Measurements from ENCODE around the gene ARSG. TPM values are rescaled to one million over a fixed set of nuclear protein-coding genes. Genes with fewer than 3 reads are reported as not detected.
A peak's percentile ranks its signal among the peaks of the same experiment; 100 is the strongest.

Gene ARSG
- total and polyA plus RNA-seq, 2 of the 13 experiments (the other 11 are each of a cell fraction or from before 2014, with no cell fraction given), result 3.7 to 15.2 TPM

DNA sequence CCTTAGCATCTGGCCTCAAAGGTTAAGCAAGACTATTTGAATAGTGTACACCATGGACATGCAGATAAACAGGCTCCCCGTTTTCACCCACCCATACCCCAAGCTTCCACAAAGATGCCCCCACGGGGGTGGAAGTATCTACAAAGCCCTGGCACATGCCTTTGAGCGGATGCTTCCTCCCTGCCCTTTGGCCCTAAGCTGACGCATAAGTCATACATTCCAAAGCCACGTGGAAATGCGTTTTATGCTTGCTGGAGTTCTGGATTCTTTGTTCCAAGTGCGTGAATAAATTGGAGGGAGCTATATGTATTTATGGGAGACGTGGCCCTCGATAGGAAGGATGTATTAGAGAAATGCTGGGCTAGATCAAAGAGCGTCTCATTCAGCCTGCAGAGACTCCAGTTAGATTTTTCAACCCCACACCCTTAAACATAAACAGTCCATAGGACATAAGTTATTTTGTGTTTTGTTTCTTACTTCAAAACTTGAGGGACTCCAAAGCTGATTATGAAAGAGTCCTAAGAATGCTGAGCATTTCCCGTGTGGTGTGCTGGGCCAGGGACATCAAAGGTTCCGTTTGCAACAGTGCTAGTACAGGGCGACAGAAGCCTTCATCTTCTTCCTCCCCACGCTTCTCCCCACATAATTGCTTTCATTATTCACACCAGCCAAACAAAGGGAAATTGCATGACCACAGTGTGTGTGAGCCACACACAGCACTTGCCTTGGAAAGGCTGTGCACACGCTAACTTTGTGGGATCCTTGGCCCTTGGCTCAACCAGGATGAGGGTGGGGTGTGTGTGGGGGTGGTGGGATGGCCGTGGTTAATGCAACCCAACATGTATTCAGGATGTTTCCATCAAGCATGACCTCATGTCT lies 92.4 kb downstream of the ARSG start (continued):
- TF ChIP-seq, protein P1, sequence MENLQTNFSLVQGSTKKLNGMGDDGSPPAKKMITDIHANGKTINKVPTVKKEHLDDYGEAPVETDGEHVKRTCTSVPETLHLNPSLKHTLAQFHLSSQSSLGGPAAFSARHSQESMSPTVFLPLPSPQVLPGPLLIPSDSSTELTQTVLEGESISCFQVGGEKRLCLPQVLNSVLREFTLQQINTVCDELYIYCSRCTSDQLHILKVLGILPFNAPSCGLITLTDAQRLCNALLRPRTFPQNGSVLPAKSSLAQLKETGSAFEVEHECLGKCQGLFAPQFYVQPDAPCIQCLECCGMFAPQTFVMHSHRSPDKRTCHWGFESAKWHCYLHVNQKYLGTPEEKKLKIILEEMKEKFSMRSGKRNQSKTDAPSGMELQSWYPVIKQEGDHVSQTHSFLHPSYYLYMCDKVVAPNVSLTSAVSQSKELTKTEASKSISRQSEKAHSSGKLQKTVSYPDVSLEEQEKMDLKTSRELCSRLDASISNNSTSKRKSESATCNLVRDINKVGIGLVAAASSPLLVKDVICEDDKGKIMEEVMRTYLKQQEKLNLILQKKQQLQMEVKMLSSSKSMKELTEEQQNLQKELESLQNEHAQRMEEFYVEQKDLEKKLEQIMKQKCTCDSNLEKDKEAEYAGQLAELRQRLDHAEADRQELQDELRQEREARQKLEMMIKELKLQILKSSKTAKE (CRISPR knock-in tag; IDR thresholded peaks at IDR 0.05; ENCODE audit: borderline replicate concordance), result peak; percentile 79
- TF ChIP-seq ZFP62 (CRISPR knock-in tag; IDR thresholded peaks at IDR 0.05), result no peak
- TF ChIP-seq, protein P2, sequence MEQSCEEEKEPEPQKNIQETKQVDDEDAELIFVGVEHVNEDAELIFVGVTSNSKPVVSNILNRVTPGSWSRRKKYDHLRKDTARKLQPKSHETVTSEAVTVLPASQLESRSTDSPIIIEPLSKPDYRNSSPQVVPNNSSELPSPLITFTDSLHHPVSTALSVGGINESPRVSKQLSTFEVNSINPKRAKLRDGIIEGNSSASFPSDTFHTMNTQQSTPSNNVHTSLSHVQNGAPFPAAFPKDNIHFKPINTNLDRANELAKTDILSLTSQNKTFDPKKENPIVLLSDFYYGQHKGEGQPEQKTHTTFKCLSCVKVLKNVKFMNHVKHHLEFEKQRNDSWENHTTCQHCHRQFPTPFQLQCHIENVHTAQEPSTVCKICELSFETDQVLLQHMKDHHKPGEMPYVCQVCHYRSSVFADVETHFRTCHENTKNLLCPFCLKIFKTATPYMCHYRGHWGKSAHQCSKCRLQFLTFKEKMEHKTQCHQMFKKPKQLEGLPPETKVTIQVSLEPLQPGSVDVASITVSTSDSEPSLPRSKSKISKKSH (CRISPR knock-in tag; IDR thresholded peaks at IDR 0.05; ENCODE audit: borderline replicate concordance), result no peak
- no peak for TF ChIP-seq ZNF282 (IDR thresholded peaks at IDR 0.05; ENCODE audit: partially characterized antibody)
- TF ChIP-seq, protein P3, sequence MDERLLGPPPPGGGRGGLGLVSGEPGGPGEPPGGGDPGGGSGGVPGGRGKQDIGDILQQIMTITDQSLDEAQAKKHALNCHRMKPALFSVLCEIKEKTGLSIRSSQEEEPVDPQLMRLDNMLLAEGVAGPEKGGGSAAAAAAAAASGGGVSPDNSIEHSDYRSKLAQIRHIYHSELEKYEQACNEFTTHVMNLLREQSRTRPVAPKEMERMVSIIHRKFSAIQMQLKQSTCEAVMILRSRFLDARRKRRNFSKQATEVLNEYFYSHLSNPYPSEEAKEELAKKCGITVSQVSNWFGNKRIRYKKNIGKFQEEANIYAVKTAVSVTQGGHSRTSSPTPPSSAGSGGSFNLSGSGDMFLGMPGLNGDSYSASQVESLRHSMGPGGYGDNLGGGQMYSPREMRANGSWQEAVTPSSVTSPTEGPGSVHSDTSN (CRISPR knock-in tag; IDR thresholded peaks at IDR 0.05), result 0 out of 2 replicates have a peak, but pooled peaks have one; percentile 8
- TF ChIP-seq ZNF431 (CRISPR knock-in tag; IDR thresholded peaks at IDR 0.05; ENCODE audit: borderline replicate concordance, low read depth), result peak; percentile 94; the same call in 1 of the 2 replicates
- TF ChIP-seq, protein P4, sequence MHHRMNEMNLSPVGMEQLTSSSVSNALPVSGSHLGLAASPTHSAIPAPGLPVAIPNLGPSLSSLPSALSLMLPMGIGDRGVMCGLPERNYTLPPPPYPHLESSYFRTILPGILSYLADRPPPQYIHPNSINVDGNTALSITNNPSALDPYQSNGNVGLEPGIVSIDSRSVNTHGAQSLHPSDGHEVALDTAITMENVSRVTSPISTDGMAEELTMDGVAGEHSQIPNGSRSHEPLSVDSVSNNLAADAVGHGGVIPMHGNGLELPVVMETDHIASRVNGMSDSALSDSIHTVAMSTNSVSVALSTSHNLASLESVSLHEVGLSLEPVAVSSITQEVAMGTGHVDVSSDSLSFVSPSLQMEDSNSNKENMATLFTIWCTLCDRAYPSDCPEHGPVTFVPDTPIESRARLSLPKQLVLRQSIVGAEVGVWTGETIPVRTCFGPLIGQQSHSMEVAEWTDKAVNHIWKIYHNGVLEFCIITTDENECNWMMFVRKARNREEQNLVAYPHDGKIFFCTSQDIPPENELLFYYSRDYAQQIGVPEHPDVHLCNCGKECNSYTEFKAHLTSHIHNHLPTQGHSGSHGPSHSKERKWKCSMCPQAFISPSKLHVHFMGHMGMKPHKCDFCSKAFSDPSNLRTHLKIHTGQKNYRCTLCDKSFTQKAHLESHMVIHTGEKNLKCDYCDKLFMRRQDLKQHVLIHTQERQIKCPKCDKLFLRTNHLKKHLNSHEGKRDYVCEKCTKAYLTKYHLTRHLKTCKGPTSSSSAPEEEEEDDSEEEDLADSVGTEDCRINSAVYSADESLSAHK (CRISPR knock-in tag; IDR thresholded peaks at IDR 0.05; ENCODE audit: borderline replicate concordance), result peak; percentile 85; the same call in 1 of the 2 replicates
- TF ChIP-seq, protein P5, sequence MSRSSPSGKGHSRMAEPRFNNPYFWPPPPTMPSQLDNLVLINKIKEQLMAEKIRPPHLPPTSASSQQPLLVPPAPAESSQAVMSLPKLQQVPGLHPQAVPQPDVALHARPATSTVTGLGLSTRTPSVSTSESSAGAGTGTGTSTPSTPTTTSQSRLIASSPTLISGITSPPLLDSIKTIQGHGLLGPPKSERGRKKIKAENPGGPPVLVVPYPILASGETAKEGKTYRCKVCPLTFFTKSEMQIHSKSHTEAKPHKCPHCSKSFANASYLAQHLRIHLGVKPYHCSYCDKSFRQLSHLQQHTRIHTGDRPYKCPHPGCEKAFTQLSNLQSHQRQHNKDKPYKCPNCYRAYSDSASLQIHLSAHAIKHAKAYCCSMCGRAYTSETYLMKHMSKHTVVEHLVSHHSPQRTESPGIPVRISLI (CRISPR knock-in tag; IDR thresholded peaks at IDR 0.05; ENCODE audit: borderline replicate concordance), result peak; percentile 69; the same call in 1 of the 2 replicates
- peak; percentile 79; the same call in 1 of the 2 replicates for TF ChIP-seq SMYD3 (CRISPR knock-in tag; IDR thresholded peaks at IDR 0.05)
- TF ChIP-seq ZNF251 (CRISPR knock-in tag; IDR thresholded peaks at IDR 0.05), result peak; percentile 88; the same call in 1 of the 2 replicates
- TF ChIP-seq, protein P6, sequence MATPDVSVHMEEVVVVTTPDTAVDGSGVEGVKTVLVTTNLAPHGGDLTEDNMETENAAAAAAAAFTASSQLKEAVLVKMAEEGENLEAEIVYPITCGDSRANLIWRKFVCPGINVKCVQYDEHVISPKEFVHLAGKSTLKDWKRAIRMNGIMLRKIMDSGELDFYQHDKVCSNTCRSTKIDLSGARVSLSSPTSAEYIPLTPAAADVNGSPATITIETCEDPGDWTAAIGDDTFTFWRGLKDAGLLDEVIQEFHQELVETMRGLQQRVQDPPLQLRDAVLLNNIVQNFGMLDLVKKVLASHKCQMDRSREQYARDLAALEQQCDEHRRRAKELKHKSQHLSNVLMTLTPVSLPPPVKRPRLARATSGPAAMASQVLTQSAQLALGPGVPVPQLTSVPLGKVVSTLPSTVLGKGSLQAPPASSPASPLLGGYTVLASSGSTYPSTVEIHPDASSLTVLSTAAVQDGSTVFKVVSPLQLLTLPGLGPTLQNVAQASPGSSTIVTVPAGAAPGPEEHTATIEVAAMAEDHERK (CRISPR knock-in tag; IDR thresholded peaks at IDR 0.05; ENCODE audit: low read depth), result peak; percentile 56; the same call in 1 of the 2 replicates
- peak; percentile 87 for TF ChIP-seq ZBTB7A (CRISPR knock-in tag; IDR thresholded peaks at IDR 0.05)
- peak; percentile 80 for TF ChIP-seq ZNF7 (CRISPR knock-in tag; IDR thresholded peaks at IDR 0.05)
- TF ChIP-seq, protein P7, sequence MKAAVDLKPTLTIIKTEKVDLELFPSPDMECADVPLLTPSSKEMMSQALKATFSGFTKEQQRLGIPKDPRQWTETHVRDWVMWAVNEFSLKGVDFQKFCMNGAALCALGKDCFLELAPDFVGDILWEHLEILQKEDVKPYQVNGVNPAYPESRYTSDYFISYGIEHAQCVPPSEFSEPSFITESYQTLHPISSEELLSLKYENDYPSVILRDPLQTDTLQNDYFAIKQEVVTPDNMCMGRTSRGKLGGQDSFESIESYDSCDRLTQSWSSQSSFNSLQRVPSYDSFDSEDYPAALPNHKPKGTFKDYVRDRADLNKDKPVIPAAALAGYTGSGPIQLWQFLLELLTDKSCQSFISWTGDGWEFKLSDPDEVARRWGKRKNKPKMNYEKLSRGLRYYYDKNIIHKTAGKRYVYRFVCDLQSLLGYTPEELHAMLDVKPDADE (CRISPR knock-in tag; IDR thresholded peaks at IDR 0.05), result peak; percentile 55; the same call in 1 of the 2 replicates
- TF ChIP-seq ZNF564 (CRISPR knock-in tag; IDR thresholded peaks at IDR 0.05), result peak; percentile 75; the same call in 1 of the 2 replicates
